Measurements from ENCODE around the gene CD69.
"Not testable (repeated sequence)": the region's sequence is repeated elsewhere in the genome, so short reads cannot be mapped to it uniquely, and the experiment has no call there.

Gene CD69

GRCh38 chr12:9750276-9751203 lies 10.2 kb downstream of the CD69 start:
- no peak overlapping the region for H3K4me3 ChIP-seq (ENCODE audit: low read length)
- no peak for TF ChIP-seq ZNF274 (IDR thresholded peaks at IDR 0.05; ENCODE audit: low read depth, low read length)

GRCh38 chr12:9749640-9750039 lies 11.1 kb downstream of the CD69 start:
- no peak overlapping the region for H3K4me3 ChIP-seq (ENCODE audit: low read length)
- no peak for TF ChIP-seq ZNF274 (IDR thresholded peaks at IDR 0.05; ENCODE audit: low read depth, low read length)

GRCh38 chr12:9745199-9745598 lies 15.5 kb downstream of the CD69 start:
- H3K4me3 ChIP-seq (ENCODE audit: low read length): no peak overlapping the region
- TF ChIP-seq ZNF274 (IDR thresholded peaks at IDR 0.05; ENCODE audit: low read depth, low read length): no peak

GRCh38 chr12:9742661-9743060 lies 18.0 kb downstream of the CD69 start:
- H3K4me3 ChIP-seq (ENCODE audit: low read length): peak overlapping the region; percentile 15; the same call in 1 of the 2 replicates
- no peak for TF ChIP-seq ZNF274 (IDR thresholded peaks at IDR 0.05; ENCODE audit: low read depth, low read length)

GRCh38 chr12:9741726-9742125 lies 19.0 kb downstream of the CD69 start:
- H3K4me3 ChIP-seq (ENCODE audit: low read length): no peak overlapping the region
- no peak for TF ChIP-seq ZNF274 (IDR thresholded peaks at IDR 0.05; ENCODE audit: low read depth, low read length)

- peak overlapping the region; percentile 52; the same call in 1 of the 2 replicates for H3K4me3 ChIP-seq (ENCODE audit: low read length)
Measured at GRCh38 chr12:9740106-9740750, 20.5 kb downstream of the CD69 start.

GRCh38 chr12:9739404-9740105 lies 21.1 kb downstream of the CD69 start:
- peak overlapping the region; percentile 52; the same call in 1 of the 2 replicates for H3K4me3 ChIP-seq (ENCODE audit: low read length)

More at GRCh38 chr12:9740106-9740750, 20.5 kb downstream of the CD69 start:
- no peak for TF ChIP-seq ZNF274 (IDR thresholded peaks at IDR 0.05; ENCODE audit: low read depth, low read length)

- H3K4me3 ChIP-seq (ENCODE audit: low read length): not testable (repeated sequence)
Measured at GRCh38 chr12:9738905-9739304, 21.8 kb downstream of the CD69 start.

GRCh38 chr12:9736936-9737705 lies 23.6 kb downstream of the CD69 start:
- H3K4me3 ChIP-seq (ENCODE audit: low read length): no peak overlapping the region
- TF ChIP-seq ZNF274 (IDR thresholded peaks at IDR 0.05; ENCODE audit: low read depth, low read length): no peak

- TF ChIP-seq ZNF274 (IDR thresholded peaks at IDR 0.05; ENCODE audit: low read depth, low read length): no peak
- H3K4me3 ChIP-seq (ENCODE audit: low read length): no peak overlapping the region
Measured at GRCh38 chr12:9735601-9736000, 25.1 kb downstream of the CD69 start.

- TF ChIP-seq ZNF274 (IDR thresholded peaks at IDR 0.05; ENCODE audit: low read depth, low read length): no peak
Measured at GRCh38 chr12:9732921-9733461, 27.7 kb downstream of the CD69 start, which contains the start of gene CLECL1. Gene CLECL1 (minus strand): TSS chr12:9733097.

GRCh38 chr12:9731797-9732196 lies 28.9 kb downstream of the CD69 start:
- no peak for TF ChIP-seq ZNF274 (IDR thresholded peaks at IDR 0.05; ENCODE audit: low read depth, low read length)
- H3K4me3 ChIP-seq (ENCODE audit: low read length): peak overlapping the region; percentile 99; the same call in 1 of the 2 replicates

More at GRCh38 chr12:9732921-9733461, 27.7 kb downstream of the CD69 start, which contains the start of gene CLECL1:
- H3K4me3 ChIP-seq (ENCODE audit: low read length): peak within 1 kb of the TSS; percentile 99

GRCh38 chr12:9731393-9731792 lies 29.3 kb downstream of the CD69 start:
- H3K4me3 ChIP-seq (ENCODE audit: low read length): peak overlapping the region; percentile 99; the same call in 1 of the 2 replicates
- no peak for TF ChIP-seq ZNF274 (IDR thresholded peaks at IDR 0.05; ENCODE audit: low read depth, low read length)

All from GM08714 (cell line).